Activated T-cell treated with anti-CD3 and anti-CD28 coated beads for 1 hour (primary cell): ENCODE measurements around the gene CTNS.

ENCODE experiments used
- DNase-seq: peaks from one replicate; pipeline ENCODE4 v3.0.0-alpha.2; 2020; ENCODE audit warnings: low read depth

Gene CTNS

DNA sequence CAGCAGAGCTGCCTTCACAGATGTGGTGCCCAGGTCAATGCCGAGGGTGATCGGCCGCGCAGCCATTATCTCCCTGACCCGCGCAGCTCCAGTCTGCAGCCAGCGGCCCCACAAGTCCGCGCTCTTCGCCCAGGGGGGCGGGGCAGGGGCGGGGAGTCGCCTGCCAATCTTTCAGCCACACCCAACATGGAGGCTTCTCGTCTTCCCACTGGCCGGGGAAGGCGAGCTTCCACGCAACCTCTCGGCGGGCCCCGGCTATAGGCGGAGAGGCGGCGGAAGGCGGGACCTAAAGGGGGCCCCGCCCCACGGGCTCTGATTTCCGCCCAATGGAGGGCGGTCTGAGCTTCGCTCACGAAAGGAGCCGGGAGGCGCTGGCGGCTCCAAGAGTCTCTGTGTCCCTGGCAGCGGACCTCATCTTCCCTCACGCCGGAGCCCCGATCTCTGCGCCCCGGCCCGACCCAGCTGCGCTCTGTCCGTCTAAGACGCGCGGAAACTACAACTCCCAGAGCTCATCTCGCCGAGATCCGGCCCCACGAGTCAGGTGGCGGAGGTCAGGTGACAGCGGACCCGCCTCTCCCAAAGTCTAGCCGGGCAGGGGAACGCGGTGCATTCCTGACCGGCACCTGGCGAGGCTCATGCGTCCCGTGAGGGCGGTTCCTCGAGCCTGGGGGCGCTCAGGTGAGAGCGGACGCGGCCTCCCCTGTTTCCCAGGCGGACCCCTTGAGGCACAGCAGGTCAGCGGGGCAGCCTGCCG lies at the start of gene CTNS, which contains the start of gene SHPK:
CTNS (plus strand) TSS at position 607 of the 754 bp plus-strand sequence. CDS start 3,447 bp downstream, outside the sequence.
SHPK (minus strand) TSS at position 97 of the 754 bp plus-strand sequence; CDS start at position 66, 31 bp downstream.
- peak; percentile 89 for DNase-seq

DNA sequence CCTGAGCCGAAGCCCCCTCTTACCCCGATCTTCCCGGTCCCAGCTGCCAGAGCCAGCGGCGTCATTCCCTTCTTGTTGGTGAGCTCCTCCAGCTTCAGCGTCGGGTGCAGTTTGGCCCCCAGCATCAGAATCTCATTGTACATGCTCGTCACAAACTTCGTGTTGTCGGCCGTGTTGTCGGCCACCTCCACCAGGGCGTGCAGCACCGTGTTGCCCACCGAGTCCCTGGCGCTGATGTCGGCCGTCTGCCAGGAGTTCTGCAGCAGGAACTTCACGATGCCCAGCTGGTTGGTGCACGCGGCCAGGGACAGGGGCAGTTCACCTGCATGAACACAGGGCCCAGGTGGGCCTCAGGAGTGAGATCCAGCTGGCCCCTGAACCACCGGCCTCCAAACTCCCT lies 46.8 kb upstream of the CTNS start:
- no peak for DNase-seq

DNA sequence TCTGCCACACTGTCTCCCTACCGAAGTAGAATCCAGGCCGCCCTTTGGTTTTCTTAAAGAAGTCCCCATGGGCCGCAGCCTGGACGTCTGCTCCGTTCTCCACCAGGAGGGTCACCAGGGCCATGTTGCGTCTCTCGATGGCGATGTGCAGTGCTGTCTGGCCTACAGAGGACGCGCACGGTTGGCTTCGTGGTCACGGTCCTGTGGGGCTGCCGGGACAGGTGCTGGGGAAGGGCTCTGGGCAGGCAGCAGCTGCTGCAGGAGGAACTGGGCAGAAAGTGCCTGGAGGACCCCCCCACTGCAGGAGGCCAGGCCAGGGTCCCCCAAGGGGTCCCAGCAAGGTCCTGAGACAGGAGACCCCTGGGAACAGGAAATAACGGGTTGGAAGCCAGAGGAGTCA lies 46.3 kb upstream of the CTNS start:
- no peak for DNase-seq

DNA sequence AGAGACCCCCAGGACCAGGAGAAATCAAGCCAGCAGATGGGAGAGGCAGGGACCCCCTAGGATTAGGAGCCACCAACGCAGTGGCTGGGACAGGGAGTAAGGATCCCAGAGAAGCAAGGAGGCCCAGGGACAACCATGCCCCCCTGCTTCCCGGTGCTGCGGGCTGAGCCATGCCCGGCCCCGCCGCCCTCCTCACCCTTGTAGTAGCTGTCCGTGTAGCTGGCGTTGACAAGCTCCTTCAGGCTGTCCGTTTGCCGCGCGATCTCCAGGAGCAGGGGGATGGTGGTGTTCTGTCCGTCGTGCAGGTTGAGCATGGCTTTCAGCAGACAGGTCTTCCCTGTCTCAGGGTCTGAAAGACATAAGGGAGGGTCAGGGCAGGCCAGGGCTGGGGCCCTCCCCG lies 45.8 kb upstream of the CTNS start:
- DNase-seq, result no peak

DNA sequence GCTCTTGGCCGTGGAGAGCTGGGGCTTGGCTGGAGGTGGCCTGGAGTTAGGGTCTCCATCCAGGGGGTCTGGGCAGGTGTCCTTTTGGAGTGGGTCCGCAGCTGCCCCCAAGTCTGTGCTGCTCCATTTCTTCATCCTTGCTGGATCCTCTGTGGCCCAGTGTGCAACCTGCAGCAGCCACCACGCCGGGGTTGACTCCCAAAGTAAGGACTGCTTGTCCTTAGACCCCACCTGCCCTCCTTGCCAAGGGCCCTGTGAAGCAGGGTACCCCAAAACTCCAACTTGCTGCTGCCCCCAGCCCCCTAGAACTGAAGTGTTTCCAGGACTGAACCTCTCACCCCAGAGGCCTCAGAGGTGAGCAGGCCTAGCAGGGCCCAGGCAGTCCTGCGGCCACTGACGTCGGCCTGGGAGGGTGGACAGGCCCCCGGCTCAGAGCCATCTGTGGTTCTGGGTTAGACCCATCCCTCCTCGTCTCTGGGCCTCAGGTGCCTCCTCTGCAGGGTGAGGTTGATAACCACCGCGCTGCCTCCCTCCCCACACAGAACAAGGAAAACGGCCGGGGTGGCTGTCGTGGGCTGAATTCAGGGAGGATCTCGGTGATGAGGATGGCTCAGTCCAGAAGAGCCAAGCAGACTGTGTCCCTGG lies 44.2 kb upstream of the CTNS start:
- DNase-seq, result no peak

DNA sequence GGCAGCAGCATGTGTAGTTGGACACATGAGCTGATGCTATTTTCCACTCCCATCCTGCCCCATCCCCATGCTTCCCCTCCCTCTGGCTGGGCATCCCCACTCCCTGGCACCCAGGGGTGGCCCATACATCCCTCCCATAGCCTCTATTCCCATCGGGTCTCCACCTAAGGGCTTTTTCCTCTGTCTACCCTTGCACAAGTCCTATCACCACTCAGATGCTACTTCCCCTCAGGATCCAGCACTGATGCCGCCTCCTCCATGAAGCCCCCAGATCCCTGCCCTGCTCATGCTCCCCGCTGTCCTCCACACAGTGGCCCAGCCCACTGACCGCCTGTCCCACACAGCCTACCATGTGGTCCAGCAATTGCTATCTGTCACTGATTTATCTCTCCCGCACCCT lies 43.2 kb upstream of the CTNS start:
- DNase-seq, result no peak

DNA sequence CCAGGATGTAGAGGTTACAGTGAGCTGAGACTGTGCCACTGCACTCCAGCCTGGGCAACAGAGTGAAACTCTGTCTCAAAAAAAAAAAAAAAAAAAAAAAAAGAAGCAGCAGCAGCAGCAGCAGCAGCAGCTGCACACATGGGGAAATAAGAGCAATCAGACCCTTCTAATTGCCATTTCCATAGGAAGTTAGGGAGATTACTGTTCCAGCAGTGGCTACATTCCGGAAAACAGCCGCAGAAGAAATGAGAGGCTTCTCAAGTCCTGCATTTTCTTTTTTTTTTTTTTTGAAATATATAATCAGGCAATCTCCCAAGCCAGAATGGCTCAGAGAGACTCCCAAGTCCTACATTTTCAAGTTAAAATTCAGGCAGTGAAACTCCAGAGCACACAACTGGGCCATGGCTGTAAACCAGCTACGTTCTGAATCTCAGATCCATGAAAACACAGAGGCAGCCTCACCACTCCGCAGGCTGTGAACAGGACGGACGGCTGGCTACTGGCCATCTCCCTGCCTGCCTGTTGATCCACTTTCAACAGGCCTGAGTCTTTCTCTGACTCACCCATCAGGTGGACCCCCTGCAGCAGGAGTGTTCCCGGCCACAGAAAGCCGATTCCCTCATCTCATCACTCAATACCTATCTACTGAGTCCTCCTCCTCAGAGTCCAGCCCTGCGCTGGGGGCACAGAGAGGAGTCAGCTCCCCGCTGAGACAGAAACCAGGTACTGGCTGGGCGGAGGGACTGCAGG lies 42.3 kb upstream of the CTNS start:
- DNase-seq, result no peak

DNA sequence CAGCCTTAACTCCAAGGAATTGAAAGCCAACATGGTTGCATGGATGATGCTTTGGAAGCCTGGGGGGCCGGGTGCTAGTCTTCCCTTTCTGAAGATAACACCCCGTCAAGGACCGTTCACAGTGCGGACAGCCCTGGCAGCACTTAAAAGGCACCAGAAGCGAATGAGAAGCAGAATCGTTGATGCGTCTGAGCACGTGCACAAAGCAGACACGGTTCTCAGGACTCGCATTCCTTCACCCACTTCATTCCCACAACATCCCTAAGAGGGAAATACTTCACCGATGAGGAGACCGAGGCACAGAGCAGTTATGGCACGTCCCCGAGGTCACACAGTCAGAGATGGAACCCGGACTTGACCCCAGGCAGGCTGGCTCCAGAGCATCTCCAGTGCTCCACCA lies 41.6 kb upstream of the CTNS start:
- DNase-seq, result no peak

DNA sequence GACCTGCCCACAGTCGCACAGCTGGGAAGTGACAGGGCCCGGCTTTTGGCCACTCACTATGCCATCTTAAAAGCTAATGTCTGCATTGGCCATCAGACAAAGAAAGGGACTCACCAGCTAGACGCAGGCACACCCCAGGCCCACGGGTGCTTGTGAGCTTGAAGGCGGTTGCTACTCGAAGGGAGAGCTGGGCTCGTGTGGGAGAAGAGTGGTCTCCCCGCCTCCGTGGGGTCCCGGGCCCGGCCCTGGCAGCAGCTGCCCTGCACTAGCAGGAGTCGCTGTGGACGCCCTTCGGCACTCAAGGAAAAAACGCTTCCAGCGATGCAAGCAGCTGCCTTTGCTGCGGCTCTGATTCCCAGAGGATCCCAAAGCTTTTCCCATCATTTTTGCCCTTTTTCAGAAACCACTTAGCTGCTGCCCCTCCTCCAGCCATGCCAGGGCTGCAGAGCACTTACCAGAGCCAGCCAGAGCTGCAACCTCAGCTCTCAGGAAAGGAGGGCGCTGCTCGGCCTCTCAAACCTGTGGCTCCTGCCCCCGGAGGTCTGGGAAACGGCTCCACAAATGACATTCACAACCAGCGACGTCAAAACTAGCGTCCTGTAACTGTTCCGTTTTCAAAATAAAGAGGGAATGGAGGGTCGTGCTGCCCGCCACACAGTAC lies 39.6 kb upstream of the CTNS start:
- DNase-seq, result no peak

DNA sequence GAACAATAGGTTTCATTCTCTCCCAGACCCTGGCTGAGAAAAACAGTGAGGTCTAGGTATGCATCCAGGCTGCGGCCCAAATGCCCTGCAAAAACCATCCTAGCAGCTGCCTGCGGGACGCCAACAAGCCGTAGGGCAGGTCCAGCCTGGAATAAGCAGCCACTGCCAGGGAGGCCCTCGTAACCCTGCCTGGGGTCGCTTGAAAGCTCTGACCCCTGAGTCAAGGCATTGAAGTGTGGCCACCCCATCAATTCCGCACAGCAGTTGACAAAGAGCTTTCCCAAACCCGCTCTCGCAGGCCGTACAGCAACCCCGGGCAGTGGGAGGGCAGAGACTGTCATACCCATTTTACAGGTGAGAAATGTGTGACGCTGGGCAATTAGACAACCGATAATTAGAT lies 38.5 kb upstream of the CTNS start:
- no peak for DNase-seq

DNA sequence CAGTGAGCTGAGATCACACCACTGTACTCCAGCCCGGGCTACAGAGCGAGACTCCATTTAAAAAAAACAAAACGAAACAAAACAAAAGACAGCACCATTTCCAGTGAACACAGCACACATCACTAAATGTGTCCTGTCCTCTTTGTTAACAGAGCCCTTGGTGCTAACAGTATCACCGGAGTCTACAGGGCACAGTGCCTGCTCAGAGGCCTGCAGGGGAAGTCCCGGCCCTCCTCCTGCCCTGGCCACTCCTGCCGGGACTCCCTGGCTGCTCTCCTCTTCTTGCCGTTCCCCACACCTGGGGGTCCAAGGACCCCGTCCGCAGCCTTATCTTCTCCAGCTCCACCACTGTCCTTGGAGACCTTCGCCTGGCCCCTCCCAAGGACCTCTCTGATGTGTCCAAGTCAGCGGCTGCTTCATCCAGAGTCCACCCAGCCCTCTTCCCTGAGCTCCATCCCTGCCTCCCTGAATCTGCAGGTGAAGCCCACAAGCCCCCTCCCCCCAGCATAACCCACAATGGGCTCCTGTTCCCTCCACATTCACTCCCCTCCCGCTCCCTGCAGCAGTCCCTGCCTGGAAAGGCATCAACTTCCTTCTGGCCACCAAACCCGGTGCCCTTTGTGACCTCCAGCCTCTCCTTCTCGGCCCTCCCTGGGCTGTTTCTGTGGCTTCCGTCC lies 35.9 kb upstream of the CTNS start:
- no peak for DNase-seq

DNA sequence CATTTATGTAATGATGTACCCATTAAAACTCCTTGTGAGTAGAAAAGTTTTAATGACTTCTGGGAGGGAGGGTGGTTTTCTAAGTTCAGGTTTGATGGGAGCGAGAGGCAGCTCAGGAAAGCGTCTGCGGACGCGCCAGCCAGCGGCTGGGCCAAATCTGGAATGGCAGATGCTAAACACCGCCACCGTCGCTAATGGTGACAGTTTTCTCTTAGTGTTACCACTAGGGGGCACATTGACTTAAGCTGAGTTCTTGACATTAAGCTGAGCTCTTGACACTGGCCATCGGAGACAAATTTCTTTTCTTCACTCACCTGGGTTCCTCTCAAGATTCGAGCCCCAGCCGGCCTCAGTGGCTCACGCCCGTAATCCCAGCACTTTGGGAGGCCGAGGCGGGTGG lies 34.1 kb upstream of the CTNS start:
- DNase-seq, result no peak

DNA sequence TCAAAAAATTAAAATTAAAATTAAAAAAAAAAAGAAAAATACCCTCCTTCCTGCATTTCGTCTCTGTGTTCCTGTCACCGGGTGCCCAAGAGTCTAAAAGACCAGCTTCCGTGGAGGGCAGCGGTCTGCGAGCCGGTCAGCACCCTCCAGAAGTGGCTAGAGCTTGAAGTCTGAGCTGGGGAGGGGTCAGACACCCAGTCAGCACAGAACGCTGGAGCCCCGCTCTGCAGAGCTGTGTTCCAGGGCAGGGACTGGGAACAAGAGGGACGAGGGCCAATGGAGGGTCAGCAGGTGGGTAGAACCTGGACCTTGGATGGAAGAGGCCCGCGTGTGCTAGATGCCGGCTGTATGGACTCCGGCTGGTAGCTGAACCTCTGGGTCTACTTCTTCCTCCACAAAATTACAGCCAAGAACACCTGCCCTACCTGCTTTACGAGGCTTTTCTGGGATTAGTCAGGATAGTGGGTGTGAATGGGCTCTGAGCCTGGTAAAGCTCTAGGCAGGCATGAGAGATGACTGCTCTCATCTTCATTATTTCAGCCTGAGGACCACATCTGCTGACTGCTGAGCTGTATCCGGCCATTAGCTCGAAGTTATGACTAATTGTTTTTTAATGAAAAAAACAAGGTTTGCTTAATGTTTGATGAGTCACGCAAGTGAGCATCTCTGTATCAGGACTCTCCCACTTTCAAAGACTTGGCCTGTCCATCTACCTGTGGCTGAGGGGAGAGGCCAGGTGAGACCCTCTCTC lies 33.3 kb upstream of the CTNS start:
- no peak for DNase-seq

DNA sequence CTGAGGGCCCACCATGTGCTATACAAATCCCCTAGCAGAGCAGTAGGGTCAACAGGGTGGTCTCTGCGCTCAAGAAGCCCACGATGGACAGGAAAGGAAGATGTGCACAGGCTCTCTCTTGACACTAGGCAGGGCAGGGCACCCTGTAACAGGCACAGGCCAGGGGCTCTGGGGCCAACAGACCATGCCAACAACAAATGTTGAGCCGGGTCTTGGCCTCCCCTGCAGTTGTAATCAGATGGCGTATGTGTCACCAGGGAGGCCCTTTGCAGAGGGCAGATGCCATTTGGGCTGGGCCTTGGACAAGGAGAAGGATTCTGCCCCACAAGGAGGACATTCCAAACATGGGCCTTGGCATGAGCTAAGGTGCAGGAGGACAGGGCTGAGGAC lies 32.7 kb upstream of the CTNS start:
- no peak for DNase-seq

DNA sequence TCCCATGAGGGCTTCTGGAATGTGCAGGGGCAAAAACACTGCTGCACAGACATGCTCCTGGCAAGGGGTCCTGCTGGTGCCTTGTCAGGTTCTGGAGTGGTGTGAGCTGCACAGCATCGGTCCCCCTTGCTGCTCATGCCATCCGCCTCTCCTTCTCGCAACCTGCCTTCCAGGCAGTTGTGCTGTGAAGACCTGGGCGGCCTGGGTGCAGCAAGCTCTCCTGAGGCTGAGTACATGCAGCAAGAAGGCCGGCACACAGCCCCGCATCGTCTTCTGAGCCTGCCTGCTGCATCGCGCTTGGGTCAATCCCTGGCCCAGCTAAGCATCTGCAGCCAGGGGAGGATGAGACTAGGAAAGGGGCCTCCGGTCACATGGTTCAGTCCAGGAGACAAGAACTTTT lies 26.9 kb upstream of the CTNS start:
- no peak for DNase-seq

DNA sequence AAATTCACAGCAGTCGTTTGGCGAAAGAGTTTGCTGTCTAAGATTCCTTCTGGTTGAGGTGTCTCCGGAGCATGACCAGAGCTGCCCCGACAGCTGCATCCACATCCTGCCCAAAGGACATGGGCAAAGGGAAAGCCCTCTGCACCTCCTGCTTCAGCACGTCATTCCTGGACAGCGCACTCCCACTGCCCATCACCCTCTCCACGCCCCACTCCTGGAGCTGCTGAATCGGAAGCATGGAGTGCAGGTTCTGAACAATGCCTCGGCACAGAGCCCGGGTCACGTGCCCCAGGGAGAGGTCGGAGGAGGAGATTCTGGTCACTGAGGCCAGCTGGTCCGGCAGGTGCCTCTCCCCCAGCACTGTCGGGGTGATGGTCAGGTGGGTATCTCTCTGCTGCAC lies 26.0 kb upstream of the CTNS start:
- DNase-seq, result no peak

DNA sequence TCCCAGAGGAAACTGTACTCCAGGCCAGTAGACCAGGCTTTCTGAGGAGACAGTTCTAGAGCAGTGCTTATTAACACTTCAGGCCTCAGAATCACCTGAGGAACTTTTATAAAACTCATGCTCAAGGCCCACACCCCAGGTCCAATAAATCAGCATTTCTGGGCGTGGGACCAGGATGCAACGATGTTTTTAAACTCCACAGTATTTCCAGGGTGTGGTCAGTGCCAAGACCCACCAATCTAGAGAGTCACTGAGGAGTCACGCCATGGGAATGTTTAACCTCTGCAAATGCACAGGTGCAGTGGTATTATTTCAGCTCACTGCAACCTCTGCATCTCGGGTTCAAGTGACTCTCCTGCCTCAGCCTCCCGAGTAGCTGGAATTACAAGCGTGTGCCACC lies 23.4 kb upstream of the CTNS start:
- no peak for DNase-seq

DNA sequence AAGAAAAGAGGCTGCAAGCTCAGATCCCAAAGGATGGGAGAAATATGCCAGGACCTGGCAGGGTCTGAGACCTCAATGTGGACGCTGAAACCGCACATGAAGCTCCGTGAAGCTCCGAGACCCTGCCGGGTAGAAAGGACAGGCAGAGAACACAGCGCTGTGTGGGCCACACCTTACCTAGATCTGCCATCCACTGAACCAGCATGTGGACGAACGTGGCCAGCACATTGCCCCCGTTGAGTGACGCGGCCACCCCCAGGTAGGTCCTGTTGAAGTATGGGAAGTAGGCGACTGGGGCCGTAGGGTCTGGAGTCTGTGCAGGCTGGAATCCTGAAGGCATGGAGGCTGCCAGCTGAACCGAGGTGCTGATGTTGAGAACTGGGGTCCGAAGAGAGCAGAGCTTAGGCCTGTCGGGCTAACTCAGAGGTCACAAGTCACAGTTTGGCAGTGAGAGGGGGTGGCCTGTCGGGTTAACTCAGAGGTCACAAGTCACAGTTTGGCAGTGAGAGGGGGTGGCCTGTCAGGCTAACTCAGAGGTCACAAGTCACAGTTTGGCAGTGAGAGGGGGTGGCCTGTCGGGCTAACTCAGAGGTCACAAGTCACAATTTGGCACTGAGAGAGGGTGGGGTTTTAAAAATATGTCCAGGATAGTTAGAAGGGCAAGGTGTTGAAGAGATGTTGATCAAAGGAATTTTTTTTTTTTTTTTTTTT lies 21.2 kb upstream of the CTNS start:
- no peak for DNase-seq

DNA sequence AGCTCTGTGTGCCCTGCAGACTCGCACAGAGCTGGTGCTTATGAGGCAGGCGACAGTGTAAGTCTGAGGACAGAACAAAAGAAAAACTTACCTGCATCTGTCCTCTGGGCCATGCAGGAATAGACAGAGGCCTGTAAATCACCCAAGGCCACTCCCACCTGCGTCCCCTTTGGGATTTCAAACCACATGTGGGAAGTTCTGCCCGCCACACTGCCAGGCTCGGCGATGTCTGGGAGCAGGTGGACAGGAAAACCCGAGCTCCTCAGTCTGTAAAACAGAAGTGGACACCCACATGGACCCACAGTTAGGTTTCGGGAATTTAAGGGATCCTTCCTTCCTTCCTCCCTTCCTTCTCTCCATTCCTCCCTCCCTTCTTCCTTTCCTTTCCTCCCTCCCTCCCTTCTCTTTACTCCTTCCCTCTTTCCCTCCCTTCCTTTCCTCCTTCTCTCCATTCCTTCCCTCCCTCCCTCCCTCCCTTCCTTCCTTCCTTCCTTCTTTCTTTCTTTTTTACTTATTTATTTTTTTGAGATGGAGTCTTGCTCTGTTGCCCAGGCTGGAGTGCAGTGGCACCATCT lies 15.3 kb upstream of the CTNS start:
- no peak for DNase-seq

DNA sequence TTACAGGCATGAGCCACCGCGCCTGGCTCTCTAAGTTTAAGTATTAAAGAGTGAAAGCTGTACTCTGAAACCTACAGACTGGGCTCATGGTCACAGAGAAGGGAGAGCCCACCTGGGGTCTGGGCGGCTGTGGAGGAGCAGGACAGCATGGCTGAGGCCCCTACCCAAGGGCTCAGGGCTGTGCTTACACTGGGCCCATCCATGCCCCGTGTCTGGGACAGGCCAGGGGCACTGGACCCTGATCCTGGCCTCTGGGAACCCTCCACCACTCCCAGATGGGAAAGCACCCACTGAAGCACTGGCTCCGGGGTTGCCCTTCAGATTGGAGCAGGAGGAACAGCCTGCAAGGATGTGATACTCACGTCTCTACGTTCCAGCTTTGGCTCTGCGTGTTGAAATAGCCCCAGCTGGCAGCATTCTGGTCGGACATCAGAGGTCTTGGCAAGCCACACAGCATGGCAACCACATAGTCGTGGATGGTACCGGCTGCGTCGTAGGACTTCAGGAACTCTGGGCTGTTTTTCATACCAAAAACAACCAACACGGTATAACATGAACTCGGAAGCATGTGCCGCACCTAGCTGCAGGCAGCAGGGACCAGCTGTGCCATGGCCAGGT lies 13.5 kb upstream of the CTNS start:
- no peak for DNase-seq
